Tibial nerve (tissue), 4 donors: Measurements from ENCODE around the gene FAAP20. TPM values are rescaled to one million over a fixed set of nuclear protein-coding genes. Genes with fewer than 3 reads are reported as not detected.
A peak's percentile ranks its signal among the peaks of the same experiment; 100 is the strongest.
"Not testable (repeated sequence)": the region's sequence is repeated elsewhere in the genome, so short reads cannot be mapped to it uniquely, and the experiment has no call there.

Experiments
- DNase-seq, 2 donors: peaks; one replicate each; pipeline ENCODE4 v3.0.0-alpha.2; 2019; ENCODE audit warnings: low spot score in 2 of 2
- H3K27ac ChIP-seq, 4 donors: fragments of 200-600 bp; sonication (generic) in 3 of 4; one replicate each; pipeline ENCODE4 v1.5.1; 2017 to 2019; ENCODE audit warnings: mild to moderate bottlenecking in 1 of 4
- H3K27me3 ChIP-seq, 2 donors: fragments of 200-600 bp; sonication (generic) in 1 of 2; one replicate each; pipeline versions ENCODE4 v1.5.1 to v1.6.0; 2017 to 2019
- H3K36me3 ChIP-seq, 3 donors: fragments of 200-600 bp; sonication (generic); one replicate each; pipeline ENCODE4 v1.5.1; 2018 to 2019
- H3K4me1 ChIP-seq, 4 donors: fragments of 200-600 bp; sonication (generic) in 3 of 4; one replicate each; pipeline ENCODE4 v1.5.1; 2017 to 2019
- H3K4me3 ChIP-seq, 4 donors: fragments of 200-600 bp; sonication (generic) in 3 of 4; one replicate each; pipeline ENCODE4 v1.5.1; 2017 to 2019; ENCODE audit warnings: mild to moderate bottlenecking in 1 of 4, moderate library complexity in 1 of 4
- H3K9me3 ChIP-seq, 4 donors: fragments of 200-600 bp; sonication (generic) in 3 of 4; one replicate each; pipeline ENCODE4 v1.5.1; 2017 to 2019
- EP300 ChIP-seq, 2 donors: sonication (generic); formaldehyde crosslinking; IDR thresholded peaks; one replicate each; pipeline ENCODE4 v1.6.1; 2017; ENCODE audit warnings: antibody characterized with exemption in 2 of 2, mild to moderate bottlenecking in 1 of 2
- POLR2A ChIP-seq, 2 donors: fragments of 450-650 bp; IDR thresholded peaks; one replicate each; pipeline ENCODE4 v1.6.1; 2017; ENCODE audit warnings: antibody characterized with exemption in 2 of 2, mild to moderate bottlenecking in 2 of 2, moderate library complexity in 2 of 2
- WGBS, 2 donors: methylation state at CpG; one replicate each; pipeline ENCODE4 v1.1.5; 2018; 5-methylcytosine and 5-hydroxymethylcytosine counted together
- total RNA-seq, 4 donors: library from RNA; depleted of rRNA; stranded (reverse); fragments of >200 nt; gene quantifications; one replicate each; pipeline ENCODE4 v1.1.0, GENCODE V29; 2016
- TF ChIP-seq, protein P1 (sequence below), 5 experiments: fragments of 200-600 bp in 3 of 5; fragments of 450-650 bp in 2 of 5; sonication (generic) in 3 of 5; IDR thresholded peaks; one replicate each; pipeline ENCODE4 v1.5.1; 2016 to 2019; ENCODE audit warnings: antibody characterized with exemption in 5 of 5, mild to moderate bottlenecking in 3 of 5, moderate library complexity in 2 of 5

Gene FAAP20
- total RNA-seq, 4 donors from 2014 or later = 32.8 to 60.9 (median 47.3) TPM

DNA sequence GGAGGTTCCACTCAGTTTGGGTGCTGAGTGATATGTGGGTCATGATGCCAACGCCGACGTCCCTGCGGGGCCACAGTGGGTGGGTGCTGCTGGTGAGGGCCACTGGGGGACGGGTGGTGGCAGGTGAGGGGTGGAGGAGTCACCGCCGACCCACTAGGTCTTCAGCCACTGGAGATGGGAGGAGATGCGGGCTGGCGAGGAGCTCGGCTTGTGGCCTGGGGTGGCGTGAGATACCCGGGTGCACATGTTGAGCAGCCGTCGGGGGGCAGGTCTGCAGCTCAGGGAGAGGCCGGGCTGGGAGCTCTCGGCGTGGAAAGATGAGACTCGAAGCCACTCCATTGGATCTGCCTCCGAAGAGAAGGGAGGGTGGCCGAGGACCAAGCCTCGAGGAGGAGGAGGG is 40.5 kb downstream of the FAAP20 start:
- TF ChIP-seq EP300 (IDR thresholded peaks at IDR 0.05) (no peak), POLR2A (IDR thresholded peaks at IDR 0.05) (no peak)
- TF ChIP-seq, protein P1, sequence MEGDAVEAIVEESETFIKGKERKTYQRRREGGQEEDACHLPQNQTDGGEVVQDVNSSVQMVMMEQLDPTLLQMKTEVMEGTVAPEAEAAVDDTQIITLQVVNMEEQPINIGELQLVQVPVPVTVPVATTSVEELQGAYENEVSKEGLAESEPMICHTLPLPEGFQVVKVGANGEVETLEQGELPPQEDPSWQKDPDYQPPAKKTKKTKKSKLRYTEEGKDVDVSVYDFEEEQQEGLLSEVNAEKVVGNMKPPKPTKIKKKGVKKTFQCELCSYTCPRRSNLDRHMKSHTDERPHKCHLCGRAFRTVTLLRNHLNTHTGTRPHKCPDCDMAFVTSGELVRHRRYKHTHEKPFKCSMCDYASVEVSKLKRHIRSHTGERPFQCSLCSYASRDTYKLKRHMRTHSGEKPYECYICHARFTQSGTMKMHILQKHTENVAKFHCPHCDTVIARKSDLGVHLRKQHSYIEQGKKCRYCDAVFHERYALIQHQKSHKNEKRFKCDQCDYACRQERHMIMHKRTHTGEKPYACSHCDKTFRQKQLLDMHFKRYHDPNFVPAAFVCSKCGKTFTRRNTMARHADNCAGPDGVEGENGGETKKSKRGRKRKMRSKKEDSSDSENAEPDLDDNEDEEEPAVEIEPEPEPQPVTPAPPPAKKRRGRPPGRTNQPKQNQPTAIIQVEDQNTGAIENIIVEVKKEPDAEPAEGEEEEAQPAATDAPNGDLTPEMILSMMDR (IDR thresholded peaks at IDR 0.05) = no peak
- Histone ChIP-seq H3K27ac (no peak overlapping the region), H3K4me1 (peaks cover 0 to 11% (median 0%) of the 10 kb centered on the region in 4 donors), H3K27me3 (no peaks in the 10 kb centered on the region), H3K9me3 (no peaks in the 10 kb centered on the region), H3K4me3 (no peak overlapping the region), H3K36me3 (no peaks in the 10 kb centered on the region)
- WGBS, 2 donors = 91 to 98% methylated on average over 19 to 21 of the region's 21 CpGs
- no peak for DNase-seq

- Histone ChIP-seq H3K4me1 (peaks cover 0 to 4% (median 0%) of the 10 kb centered on the region in 4 donors), H3K27ac (no peak overlapping the region), H3K4me3 (no peak overlapping the region), H3K9me3 (no peaks in the 10 kb centered on the region), H3K27me3 (no peaks in the 10 kb centered on the region), H3K36me3 (no peaks in the 10 kb centered on the region)
- 92 to 94% methylated on average over 11 of the region's 11 CpGs for WGBS, 2 donors
- TF ChIP-seq EP300 (IDR thresholded peaks at IDR 0.05) = no peak
- no peak for TF ChIP-seq POLR2A (IDR thresholded peaks at IDR 0.05)
- TF ChIP-seq, protein P1 (IDR thresholded peaks at IDR 0.05) = no peak
- DNase-seq = no peak
Observed at GRCh38 chr1:2152954-2153353, 41.6 kb downstream of the FAAP20 start.

- WGBS, 2 donors = 86 to 90% methylated on average over 5 to 6 of the region's 6 CpGs
Observed at GRCh38 chr1:2151911-2152310, 42.7 kb downstream of the FAAP20 start.

GRCh38 chr1:2151252-2151651 is 43.3 kb downstream of the FAAP20 start:
- H3K27ac ChIP-seq = no peak overlapping the region
- no peaks in the 10 kb centered on the region for H3K36me3 ChIP-seq
- DNase-seq = no peak
- H3K4me1 ChIP-seq = no peaks in the 10 kb centered on the region
- H3K27me3 ChIP-seq = no peaks in the 10 kb centered on the region
- no peak overlapping the region for H3K4me3 ChIP-seq
- TF ChIP-seq POLR2A (IDR thresholded peaks at IDR 0.05) (no peak), EP300 (IDR thresholded peaks at IDR 0.05) (no peak)
- TF ChIP-seq, protein P1 (IDR thresholded peaks at IDR 0.05) = no peak
- no peaks in the 10 kb centered on the region for H3K9me3 ChIP-seq
- 54 to 59% methylated on average over 10 of the region's 10 CpGs for WGBS, 2 donors

More at GRCh38 chr1:2151911-2152310, 42.7 kb downstream of the FAAP20 start:
- Histone ChIP-seq H3K4me1 (no peaks in the 10 kb centered on the region), H3K27me3 (no peaks in the 10 kb centered on the region), H3K36me3 (no peaks in the 10 kb centered on the region), H3K27ac (no peak overlapping the region), H3K9me3 (no peaks in the 10 kb centered on the region), H3K4me3 (no peak overlapping the region)
- no peak for DNase-seq
- TF ChIP-seq EP300 (IDR thresholded peaks at IDR 0.05) (no peak), POLR2A (IDR thresholded peaks at IDR 0.05) (no peak)
- TF ChIP-seq, protein P1 (IDR thresholded peaks at IDR 0.05) = no peak

DNA sequence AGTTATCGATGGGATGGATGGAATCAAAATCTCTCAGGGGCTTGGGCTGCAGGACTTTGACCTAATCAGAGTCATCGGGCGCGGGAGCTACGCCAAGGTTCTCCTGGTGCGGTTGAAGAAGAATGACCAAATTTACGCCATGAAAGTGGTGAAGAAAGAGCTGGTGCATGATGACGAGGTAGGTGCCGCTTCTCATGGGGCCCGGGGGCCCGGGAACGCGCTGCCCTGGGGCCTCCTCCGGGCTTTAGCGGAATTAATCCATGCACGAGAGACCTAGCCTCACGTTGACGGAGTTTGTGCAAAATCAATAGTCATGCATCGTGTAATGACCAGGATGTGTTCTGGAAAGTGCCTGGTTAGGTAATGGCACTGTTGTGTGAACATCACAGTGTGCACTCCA is 43.8 kb downstream of the FAAP20 start:
- no peaks in the 10 kb centered on the region for H3K27me3 ChIP-seq
- WGBS, 2 donors = 84% methylated on average over 19 of the region's 19 CpGs
- H3K4me3 ChIP-seq = no peak overlapping the region
- no peaks in the 10 kb centered on the region for H3K36me3 ChIP-seq
- H3K4me1 ChIP-seq = no peaks in the 10 kb centered on the region
- no peak for DNase-seq
- H3K9me3 ChIP-seq = no peaks in the 10 kb centered on the region
- no peak overlapping the region for H3K27ac ChIP-seq
- TF ChIP-seq EP300 (IDR thresholded peaks at IDR 0.05) = no peak
- TF ChIP-seq POLR2A (IDR thresholded peaks at IDR 0.05) = no peak

DNA sequence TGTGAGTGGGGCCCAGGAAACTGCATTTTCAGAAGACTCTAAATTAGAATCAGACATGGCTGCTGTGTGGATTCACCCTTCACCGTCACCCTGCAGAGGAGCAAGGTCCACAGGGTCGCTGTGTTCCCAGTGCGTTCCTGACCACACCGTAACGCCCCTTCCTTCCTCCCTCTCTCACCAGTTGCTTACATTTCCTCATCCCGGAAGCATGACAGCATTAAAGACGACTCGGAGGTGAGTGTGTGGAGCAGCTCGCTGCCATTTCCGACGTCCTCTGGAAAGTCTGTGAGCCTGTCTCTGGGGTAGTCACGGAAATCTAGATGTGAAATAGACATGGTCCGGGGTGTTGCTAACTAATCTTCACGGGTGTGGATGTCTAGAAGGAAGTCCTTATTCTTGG is 45.9 kb downstream of the FAAP20 start:
- TF ChIP-seq, protein P1 (IDR thresholded peaks at IDR 0.05) = no peak
- TF ChIP-seq POLR2A (IDR thresholded peaks at IDR 0.05) (no peak), EP300 (IDR thresholded peaks at IDR 0.05) (peak in 1 of 2 donors; percentile 22)
- no peak overlapping the region for H3K4me3 ChIP-seq
- no peaks in the 10 kb centered on the region for H3K27me3 ChIP-seq
- no peak for DNase-seq
- H3K27ac ChIP-seq = no peak overlapping the region
- WGBS, 2 donors = 74 to 76% methylated on average over 14 of the region's 14 CpGs
- no peaks in the 10 kb centered on the region for H3K9me3 ChIP-seq
- H3K4me1 ChIP-seq = no peaks in the 10 kb centered on the region
- H3K36me3 ChIP-seq = no peaks in the 10 kb centered on the region

DNA sequence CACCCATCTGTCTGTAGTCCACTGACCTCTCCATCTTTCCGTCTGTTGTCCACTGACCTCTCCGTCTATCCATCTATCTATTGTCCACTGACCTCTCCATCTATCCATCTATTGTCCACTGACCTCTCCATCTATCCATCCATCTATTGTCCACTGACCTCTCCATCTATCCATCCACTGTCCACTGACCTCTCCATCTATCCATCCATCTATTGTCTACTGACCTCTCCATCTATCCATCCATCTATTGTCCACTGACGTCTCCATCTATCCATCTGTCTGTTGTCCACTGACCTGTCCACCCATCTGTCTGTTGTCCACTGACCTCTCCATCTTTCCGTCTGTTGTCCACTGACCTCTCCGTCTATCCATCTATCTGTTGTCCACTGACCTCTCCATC is 46.7 kb downstream of the FAAP20 start:
- not testable (repeated sequence) for H3K27me3 ChIP-seq, H3K4me3 ChIP-seq, H3K27ac ChIP-seq, DNase-seq, H3K4me1 ChIP-seq, H3K9me3 ChIP-seq, H3K36me3 ChIP-seq
- WGBS, 2 donors = 93 to 96% methylated on average over 5 of the region's 5 CpGs
